ENCODE results near the gene SLC12A7. TPM values are rescaled to one million over a fixed set of nuclear protein-coding genes. Genes with fewer than 3 reads are reported as not detected.

The SLC12A7 gene
- total RNA-seq, 4 donors from 2014 or later: 8.6 to 29.0 (median 21.5) TPM

DNA sequence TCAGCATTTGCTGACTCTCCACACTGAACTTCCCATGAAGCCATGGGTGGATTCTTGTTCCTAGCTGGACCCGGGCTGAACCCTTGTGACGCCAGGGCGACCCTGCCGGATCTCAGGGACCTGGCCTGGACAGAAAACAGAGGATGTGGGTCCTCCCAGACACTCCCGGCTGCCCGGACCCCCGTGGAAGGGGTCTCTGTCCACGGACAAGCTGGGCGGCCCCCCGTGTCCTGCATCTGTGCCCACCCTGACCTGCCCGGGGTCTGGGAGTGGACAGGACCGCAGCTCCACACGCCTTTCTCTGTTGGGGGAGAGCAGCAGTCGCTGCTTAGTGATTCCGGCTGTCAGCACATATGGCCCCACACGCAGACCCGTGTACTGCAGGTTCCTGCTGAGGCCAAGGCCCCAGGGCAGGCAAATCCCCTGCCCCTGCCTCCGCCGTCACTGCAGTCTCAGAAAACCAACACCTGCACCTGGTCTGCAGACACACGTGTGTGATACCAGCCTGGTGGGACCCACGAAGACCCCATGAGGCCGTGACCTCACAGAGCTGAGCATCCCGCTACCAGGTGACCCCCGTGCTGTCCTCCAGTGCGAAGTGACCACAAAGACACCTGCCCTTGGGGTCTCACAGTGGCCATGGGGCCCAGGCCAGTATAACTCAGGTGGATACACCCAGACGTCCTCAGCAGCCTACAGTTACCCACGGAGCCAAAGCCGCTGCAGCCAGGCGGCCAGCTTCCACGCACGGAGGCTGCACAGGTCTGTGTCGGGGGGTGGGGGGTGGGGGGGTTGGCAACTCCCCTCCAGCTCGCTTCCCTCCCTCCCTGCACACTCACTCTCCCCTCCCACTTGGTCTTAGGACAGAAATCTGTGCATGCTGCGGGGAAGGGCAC is 52.6 kb downstream of the SLC12A7 start:
- H3K36me3 ChIP-seq: peaks cover 84% of the 10 kb centered on the region
- 95% methylated on average over 13 of the region's 34 CpGs for WGBS
- H3K9me3 ChIP-seq: no peaks in the 10 kb centered on the region
- no peak overlapping the region for H3K4me3 ChIP-seq
- no peaks in the 10 kb centered on the region for H3K27me3 ChIP-seq
- no peaks in the 10 kb centered on the region for H3K4me1 ChIP-seq
- DNase-seq (ENCODE audit: low spot score in 2 of 2): no peak
- H3K27ac ChIP-seq: no peak overlapping the region
- TF ChIP-seq POLR2A (IDR thresholded peaks at IDR 0.05): no peak
- TF ChIP-seq, protein P1, sequence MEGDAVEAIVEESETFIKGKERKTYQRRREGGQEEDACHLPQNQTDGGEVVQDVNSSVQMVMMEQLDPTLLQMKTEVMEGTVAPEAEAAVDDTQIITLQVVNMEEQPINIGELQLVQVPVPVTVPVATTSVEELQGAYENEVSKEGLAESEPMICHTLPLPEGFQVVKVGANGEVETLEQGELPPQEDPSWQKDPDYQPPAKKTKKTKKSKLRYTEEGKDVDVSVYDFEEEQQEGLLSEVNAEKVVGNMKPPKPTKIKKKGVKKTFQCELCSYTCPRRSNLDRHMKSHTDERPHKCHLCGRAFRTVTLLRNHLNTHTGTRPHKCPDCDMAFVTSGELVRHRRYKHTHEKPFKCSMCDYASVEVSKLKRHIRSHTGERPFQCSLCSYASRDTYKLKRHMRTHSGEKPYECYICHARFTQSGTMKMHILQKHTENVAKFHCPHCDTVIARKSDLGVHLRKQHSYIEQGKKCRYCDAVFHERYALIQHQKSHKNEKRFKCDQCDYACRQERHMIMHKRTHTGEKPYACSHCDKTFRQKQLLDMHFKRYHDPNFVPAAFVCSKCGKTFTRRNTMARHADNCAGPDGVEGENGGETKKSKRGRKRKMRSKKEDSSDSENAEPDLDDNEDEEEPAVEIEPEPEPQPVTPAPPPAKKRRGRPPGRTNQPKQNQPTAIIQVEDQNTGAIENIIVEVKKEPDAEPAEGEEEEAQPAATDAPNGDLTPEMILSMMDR (IDR thresholded peaks at IDR 0.05): no peak
- no peak for TF ChIP-seq POLR2AphosphoS5 (IDR thresholded peaks at IDR 0.05)
- TF ChIP-seq EP300 (IDR thresholded peaks at IDR 0.05): no peak

DNA sequence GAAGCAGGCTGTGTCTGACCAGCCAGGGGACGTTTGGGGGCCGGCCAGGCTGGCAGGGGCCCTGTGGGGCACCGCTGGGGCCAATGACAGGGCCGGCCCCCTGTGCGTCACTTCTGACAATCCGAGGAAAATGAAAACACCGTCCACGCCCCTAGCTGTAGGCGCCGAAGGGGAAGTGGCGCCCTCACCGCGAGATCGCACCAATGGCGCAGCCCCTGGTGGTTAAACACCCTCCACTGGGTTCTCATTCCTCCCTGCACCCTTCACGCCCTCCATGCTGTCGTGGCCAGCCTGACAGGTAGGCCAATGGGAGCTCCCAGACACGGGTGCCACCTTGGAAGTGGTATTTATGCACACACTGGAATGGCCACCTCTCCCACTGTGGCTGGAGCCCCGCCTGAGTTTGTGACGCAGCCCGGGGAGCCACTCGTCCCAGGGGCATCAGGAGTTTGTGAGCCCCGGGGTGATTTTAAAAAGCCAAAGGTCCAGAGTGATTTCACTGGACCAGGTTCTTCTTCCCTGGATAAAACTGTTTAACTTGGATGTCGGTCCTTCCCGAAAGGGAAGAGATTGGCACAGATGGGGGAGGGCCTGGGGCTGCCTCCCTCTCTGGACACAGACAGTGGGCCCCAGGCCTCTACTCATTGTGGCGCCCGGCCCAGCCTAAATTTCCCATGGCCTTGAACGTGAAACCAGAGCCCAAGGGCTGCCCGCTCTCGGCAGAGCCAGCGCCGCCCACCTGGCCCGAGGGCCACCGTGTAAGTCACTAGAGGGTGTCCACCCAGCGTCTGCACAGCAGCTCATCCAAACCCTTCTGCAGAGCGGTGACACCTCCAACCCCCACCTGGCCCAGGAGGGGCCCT is 53.5 kb downstream of the SLC12A7 start:
- no peak overlapping the region for H3K27ac ChIP-seq
- TF ChIP-seq EP300 (IDR thresholded peaks at IDR 0.05) (no peak), POLR2AphosphoS5 (IDR thresholded peaks at IDR 0.05) (no peak), POLR2A (IDR thresholded peaks at IDR 0.05) (no peak)
- TF ChIP-seq, protein P1 (IDR thresholded peaks at IDR 0.05): no peak
- no peak for DNase-seq (ENCODE audit: low spot score in 2 of 2)
- H3K27me3 ChIP-seq: no peaks in the 10 kb centered on the region
- H3K4me3 ChIP-seq: no peak overlapping the region
- H3K36me3 ChIP-seq: peaks cover 77% of the 10 kb centered on the region
- WGBS: 93% methylated on average over 20 of the region's 36 CpGs
- H3K4me1 ChIP-seq: no peaks in the 10 kb centered on the region
- H3K9me3 ChIP-seq: no peaks in the 10 kb centered on the region

DNA sequence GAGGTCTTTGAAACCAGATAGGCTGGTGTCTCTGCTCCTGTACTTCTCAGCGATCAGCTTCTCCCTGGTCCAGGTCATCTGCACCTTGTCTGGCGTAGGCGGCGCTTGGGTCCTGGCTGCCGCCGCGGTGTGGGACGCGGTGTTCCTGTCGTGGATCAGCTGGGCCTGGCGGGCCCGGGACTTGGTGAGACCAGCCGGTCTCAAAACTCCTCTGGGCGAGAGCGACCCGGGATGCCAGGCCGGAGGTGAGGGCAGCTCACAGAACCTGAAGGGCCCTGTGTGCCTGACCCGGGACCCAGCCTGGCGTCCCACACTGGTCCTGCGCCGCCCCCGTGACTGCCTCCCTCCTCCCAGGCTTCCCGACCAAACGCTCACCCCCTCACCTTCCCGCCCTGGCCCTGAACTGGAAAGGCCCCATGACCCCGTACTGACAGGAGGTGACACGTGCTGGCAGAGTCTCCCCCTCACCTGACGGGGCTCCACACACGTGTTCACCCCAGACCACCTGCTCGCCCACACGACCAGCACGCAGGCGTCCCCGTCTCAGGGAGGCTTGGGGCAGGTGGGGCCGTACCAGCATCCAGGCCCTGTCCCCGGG is 54.3 kb downstream of the SLC12A7 start:
- peaks cover 5% of the 10 kb centered on the region for H3K4me1 ChIP-seq
- 85% methylated on average over 17 of the region's 36 CpGs for WGBS
- peaks cover 77% of the 10 kb centered on the region for H3K36me3 ChIP-seq
- TF ChIP-seq POLR2A (IDR thresholded peaks at IDR 0.05) (no peak), EP300 (IDR thresholded peaks at IDR 0.05) (no peak), POLR2AphosphoS5 (IDR thresholded peaks at IDR 0.05) (no peak)
- TF ChIP-seq, protein P1 (IDR thresholded peaks at IDR 0.05): no peak
- no peak overlapping the region for H3K27ac ChIP-seq
- H3K4me3 ChIP-seq: no peak overlapping the region
- no peak for DNase-seq (ENCODE audit: low spot score in 2 of 2)
- H3K27me3 ChIP-seq: no peaks in the 10 kb centered on the region
- H3K9me3 ChIP-seq: no peaks in the 10 kb centered on the region

DNA sequence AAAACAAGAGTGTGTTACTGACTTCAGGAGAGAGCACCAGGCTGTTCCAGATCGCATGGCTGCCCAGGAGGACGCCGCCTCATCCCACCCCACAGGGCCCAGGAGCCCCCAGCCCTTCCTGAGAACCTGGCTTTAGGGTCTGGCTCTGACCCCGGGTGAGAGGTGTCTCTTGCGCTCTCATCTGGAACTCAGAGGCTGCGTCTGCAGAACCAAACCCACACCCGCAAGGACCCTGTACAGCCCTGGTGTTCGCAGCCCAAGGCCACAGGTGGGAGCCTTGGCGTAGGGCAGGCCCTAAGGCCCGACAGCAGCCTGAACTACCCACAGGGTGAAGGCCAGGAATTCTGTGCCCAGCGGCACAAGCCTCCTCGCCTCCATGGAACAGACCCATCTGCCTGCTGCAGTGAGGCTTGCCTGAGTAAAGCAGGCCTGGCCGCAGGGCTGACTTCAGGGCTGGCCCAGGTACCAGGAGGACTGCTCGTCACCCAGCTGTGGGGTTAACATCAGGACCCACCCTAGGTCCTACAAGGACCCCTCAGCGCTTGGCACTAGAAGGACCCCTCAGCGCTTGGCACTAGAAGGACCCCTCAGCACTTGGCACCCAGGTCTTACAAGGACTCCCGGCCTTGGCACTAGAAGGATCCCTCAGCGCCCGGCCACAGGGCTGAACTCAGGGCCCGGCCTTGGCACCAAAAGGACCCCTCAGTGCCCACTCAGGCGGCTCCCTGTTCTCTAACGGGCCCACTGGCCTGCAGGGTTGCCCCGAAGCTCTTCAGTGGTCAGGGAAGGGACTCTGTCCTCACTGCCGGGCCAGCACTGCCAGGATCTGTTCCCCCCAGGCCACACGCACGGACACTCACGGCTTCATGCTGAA is 55.0 kb downstream of the SLC12A7 start:
- Histone ChIP-seq H3K9me3 (no peaks in the 10 kb centered on the region), H3K4me1 (peaks cover 7% of the 10 kb centered on the region), H3K27ac (no peak overlapping the region), H3K36me3 (peaks cover 79% of the 10 kb centered on the region), H3K27me3 (no peaks in the 10 kb centered on the region), H3K4me3 (no peak overlapping the region)
- no peak for DNase-seq (ENCODE audit: low spot score in 2 of 2)
- WGBS: 93% methylated on average over 17 of the region's 27 CpGs
- no peak for TF ChIP-seq EP300 (IDR thresholded peaks at IDR 0.05)
- no peak for TF ChIP-seq POLR2AphosphoS5 (IDR thresholded peaks at IDR 0.05)

Measured in suprapubic skin (tissue), 4 donors.